ENCODE results near the gene ATRN. TPM values are rescaled to one million over a fixed set of nuclear protein-coding genes. Genes with fewer than 3 reads are reported as not detected.

ATRN gene
- total and polyA plus RNA-seq, 8 donors = 2.9 to 63.9 (median 24.2) TPM

GRCh38 chr20:3449319-3449718 is 21.5 kb upstream of the ATRN start:
- Histone ChIP-seq H3K4me3 (no peak overlapping the region), H3K36me3 (no peaks in the 10 kb centered on the region), H3K9me3 (no peaks in the 10 kb centered on the region), H3K27me3 (no peaks in the 10 kb centered on the region), H3K4me1 (peaks cover 0 to 8% (median 0%) of the 10 kb centered on the region in 4 donors), H3K27ac (no peak overlapping the region)
- intact Hi-C loops (cut with DNase I; ENCODE audit: low total_unique reads) = no loop called here
- 67 to 95% (median 91%) methylated on average over 1 of the region's 1 CpG for WGBS, 5 donors
- TF ChIP-seq EP300 (IDR thresholded peaks at IDR 0.05) (no peak), POLR2A (IDR thresholded peaks at IDR 0.05) (no peak), POLR2AphosphoS5 (IDR thresholded peaks at IDR 0.05) (no peak)
- TF ChIP-seq, protein P1, sequence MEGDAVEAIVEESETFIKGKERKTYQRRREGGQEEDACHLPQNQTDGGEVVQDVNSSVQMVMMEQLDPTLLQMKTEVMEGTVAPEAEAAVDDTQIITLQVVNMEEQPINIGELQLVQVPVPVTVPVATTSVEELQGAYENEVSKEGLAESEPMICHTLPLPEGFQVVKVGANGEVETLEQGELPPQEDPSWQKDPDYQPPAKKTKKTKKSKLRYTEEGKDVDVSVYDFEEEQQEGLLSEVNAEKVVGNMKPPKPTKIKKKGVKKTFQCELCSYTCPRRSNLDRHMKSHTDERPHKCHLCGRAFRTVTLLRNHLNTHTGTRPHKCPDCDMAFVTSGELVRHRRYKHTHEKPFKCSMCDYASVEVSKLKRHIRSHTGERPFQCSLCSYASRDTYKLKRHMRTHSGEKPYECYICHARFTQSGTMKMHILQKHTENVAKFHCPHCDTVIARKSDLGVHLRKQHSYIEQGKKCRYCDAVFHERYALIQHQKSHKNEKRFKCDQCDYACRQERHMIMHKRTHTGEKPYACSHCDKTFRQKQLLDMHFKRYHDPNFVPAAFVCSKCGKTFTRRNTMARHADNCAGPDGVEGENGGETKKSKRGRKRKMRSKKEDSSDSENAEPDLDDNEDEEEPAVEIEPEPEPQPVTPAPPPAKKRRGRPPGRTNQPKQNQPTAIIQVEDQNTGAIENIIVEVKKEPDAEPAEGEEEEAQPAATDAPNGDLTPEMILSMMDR (IDR thresholded peaks at IDR 0.05) = no peak
- no peak for DNase-seq

DNA sequence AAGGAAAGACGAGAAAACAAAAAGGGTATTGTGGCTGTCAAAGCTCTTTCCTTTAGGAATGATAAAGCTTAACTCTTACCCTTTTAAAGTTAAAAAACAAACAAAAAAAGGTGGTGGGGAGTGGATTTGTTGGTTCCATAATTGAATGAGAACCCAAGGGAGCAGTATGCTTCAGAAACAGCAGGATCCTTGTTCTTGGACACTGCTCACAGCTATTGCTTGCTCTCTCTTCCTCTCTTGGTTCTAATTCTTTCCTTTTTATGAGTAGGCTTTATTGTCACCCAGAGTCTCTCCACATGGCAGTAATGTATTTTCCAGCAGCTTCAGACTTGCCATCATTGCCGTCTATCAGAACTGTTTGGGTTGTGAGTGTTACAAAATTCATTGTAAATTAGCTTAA is 18.7 kb upstream of the ATRN start:
- peaks cover 0 to 3% (median 0%) of the 10 kb centered on the region in 4 donors for H3K4me1 ChIP-seq
- DNase-seq = no peak
- H3K27me3 ChIP-seq = no peaks in the 10 kb centered on the region
- H3K4me3 ChIP-seq = no peak overlapping the region
- no peaks in the 10 kb centered on the region for H3K9me3 ChIP-seq
- intact Hi-C loops (cut with DNase I; ENCODE audit: low total_unique reads) = no loop called here
- 36 to 52% (median 46%) methylated on average over 2 of the region's 2 CpGs for whole genome bisulfite sequencing, 5 donors
- H3K27ac ChIP-seq = no peak overlapping the region
- no peaks in the 10 kb centered on the region for H3K36me3 ChIP-seq
- no peak for TF ChIP-seq POLR2A (IDR thresholded peaks at IDR 0.05)
- TF ChIP-seq EP300 (IDR thresholded peaks at IDR 0.05) = no peak
- TF ChIP-seq, protein P1 (IDR thresholded peaks at IDR 0.05) = no peak
- no peak for TF ChIP-seq POLR2AphosphoS5 (IDR thresholded peaks at IDR 0.05)

GRCh38 chr20:3452690-3453089 is 18.1 kb upstream of the ATRN start:
- 67 to 87% (median 69%) methylated on average over 4 of the region's 4 CpGs for WGBS, 5 donors
- Histone ChIP-seq H3K27me3 (no peaks in the 10 kb centered on the region), H3K27ac (no peak overlapping the region), H3K9me3 (no peaks in the 10 kb centered on the region), H3K4me1 (no peaks in the 10 kb centered on the region), H3K36me3 (no peaks in the 10 kb centered on the region), H3K4me3 (no peak overlapping the region)
- no peak for DNase-seq
- TF ChIP-seq EP300 (IDR thresholded peaks at IDR 0.05) (no peak), POLR2AphosphoS5 (IDR thresholded peaks at IDR 0.05) (no peak), POLR2A (IDR thresholded peaks at IDR 0.05) (no peak)
- TF ChIP-seq, protein P1 (IDR thresholded peaks at IDR 0.05) = no peak
- intact Hi-C loops (cut with DNase I; ENCODE audit: low total_unique reads) = no loop called here

- Histone ChIP-seq H3K4me1 (no peaks in the 10 kb centered on the region), H3K4me3 (no peak overlapping the region), H3K36me3 (no peaks in the 10 kb centered on the region), H3K27ac (no peak overlapping the region), H3K27me3 (no peaks in the 10 kb centered on the region), H3K9me3 (no peaks in the 10 kb centered on the region)
- TF ChIP-seq POLR2A (IDR thresholded peaks at IDR 0.05) (no peak), POLR2AphosphoS5 (IDR thresholded peaks at IDR 0.05) (no peak), EP300 (IDR thresholded peaks at IDR 0.05) (no peak)
- TF ChIP-seq, protein P1 (IDR thresholded peaks at IDR 0.05) = no peak
- WGBS, 5 donors = 51 to 68% (median 58%) methylated on average over 5 of the region's 5 CpGs
- intact Hi-C loops (cut with DNase I; ENCODE audit: low total_unique reads) = no loop called here
- no peak for DNase-seq
These were observed 16.0 kb upstream of the ATRN start for GRCh38 chr20:3454831-3455230.

Measured in stomach (tissue), 9 donors.